HG02642 (cell line): ENCODE results near the gene ZBTB20.

Experiments
- ATAC-seq: cut with Tn5 transposase; IDR thresholded peaks from one replicate; pipeline ENCODE4 v1.9.1; 2021; ENCODE audit warnings: mild to moderate bottlenecking; ENCODE audit not compliant: unreplicated experiment, poor library complexity

ZBTB20 gene

GRCh38 chr3:114299421-114299820, 847.7 kb downstream of the ZBTB20 start:
- ATAC-seq = no peak

DNA sequence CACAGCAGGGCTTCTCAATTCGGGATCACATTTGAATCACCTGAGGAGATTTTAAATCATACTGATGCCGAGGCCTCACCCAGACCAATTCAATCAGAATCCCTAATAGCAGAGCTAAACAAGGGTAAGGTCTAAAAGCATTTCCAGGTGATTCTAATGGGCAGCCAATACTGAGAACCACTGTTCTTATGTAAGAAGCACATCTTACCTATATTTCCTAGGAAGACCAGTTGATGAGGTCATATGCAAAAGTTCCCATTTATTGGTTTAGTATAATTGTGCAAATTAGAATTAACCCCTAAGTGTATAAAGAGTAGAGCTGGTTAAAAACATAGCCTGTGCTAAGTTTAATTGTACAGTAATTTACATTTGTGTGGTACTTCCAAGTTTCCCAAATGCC, 851.1 kb downstream of the ZBTB20 start:
- ATAC-seq = no peak

DNA sequence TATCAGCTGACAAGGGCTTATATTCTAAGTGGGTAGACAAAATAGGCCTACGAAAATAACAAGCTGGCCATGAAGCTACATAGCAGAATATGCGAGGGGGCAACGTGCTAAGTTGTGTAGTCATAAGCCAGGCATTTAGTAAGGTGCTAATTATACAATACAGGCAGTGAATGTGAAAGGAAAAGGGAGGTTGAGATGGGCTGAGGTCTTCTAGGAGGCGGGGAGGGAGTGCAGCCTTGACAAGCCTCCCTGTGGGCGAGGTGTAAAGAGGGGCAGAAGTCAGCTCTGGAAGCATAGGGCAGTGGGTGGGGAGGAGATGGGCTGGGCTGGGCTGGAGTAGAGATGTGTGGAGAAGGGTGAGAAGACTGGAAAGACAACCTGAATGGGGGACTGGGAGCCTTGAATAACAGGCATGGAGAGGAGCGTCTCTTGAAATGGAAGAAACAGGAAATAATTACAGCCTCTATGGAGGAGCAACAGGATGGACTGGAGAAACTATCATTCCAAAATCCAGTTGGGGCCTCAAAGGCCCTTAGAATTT, 852.1 kb downstream of the ZBTB20 start:
- no peak for ATAC-seq

DNA sequence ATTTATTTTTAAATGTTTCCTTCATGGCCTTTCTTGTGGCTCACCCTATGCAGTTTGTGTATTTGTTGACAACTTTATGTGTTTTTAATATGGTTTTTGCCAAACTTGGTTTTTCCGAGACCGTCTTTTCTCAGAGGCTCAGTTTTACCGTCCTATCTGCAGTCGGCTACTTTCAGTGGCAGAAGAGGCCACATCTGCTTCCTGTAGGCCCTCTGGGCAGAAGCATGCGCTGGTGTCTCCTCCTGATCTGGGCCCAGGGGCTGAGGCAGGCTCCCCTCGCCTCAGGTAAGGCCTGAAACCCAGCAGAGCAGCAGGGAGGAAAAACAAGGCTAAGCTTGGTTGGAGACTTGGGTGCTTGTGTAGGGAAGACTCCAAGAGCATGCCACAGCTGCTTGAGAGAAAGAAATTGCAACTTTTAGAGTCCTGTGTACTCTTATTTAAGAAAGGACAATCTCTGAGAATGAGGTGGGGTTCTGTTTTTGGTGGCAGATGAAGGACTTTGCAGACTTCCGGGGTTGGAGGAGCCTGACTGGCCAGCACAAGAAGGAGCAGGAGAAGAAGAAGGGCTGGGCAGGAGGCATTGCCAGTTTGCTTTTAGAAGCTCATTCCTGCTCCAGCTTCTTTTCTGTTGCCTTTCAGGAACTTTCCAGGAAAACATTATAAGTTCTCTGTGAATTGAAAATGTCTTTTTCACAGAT, 853.1 kb downstream of the ZBTB20 start, which contains the start of gene TIGIT:
Gene TIGIT, plus strand, starts transcription at position 191 of the 698 bp plus-strand sequence. Its CDS starts 34 bp downstream, at position 225.
- ATAC-seq = no peak

- peak; percentile 92 for ATAC-seq
These were observed 855.9 kb downstream of the ZBTB20 start for GRCh38 chr3:114290911-114291901.

- ATAC-seq = no peak
These were observed 860.8 kb downstream of the ZBTB20 start for GRCh38 chr3:114286266-114286665.

GRCh38 chr3:114285648-114286230, 861.3 kb downstream of the ZBTB20 start:
- no peak for ATAC-seq

- no peak for ATAC-seq
These were observed 862.4 kb downstream of the ZBTB20 start for GRCh38 chr3:114284644-114285043.
